Ovary (tissue), 3 donors: ENCODE results near the gene PKNOX1.

Experiments used
- CTCF ChIP-seq, 3 donors: fragments of 450-650 bp in 2 of 3; fragments of 200-600 bp in 1 of 3; IDR thresholded peaks; one replicate each; pipeline versions ENCODE4 v1.5.1 to v1.8.0; 2016 to 2022; ENCODE audit warnings: antibody characterized with exemption in 3 of 3, mild to moderate bottlenecking in 1 of 3
- POLR2A ChIP-seq: fragments of 450-650 bp; IDR thresholded peaks from one replicate; pipeline ENCODE4 v1.6.1; 2017; ENCODE audit warnings: antibody characterized with exemption, mild to moderate bottlenecking, moderate library complexity
- donor health status: DM: no; HTN: no; CAD: no.

- TF ChIP-seq CTCF (IDR thresholded peaks at IDR 0.05), result no peak
- TF ChIP-seq POLR2A, result no peak
Observed at GRCh38 chr21:42970946-42971653, 3.3 kb upstream of the PKNOX1 start.
